GM19239 (cell line): ENCODE results near the gene CABLES1.

Source experiments
- DNase-seq: peaks from one replicate; pipeline ENCODE4 v3.0.0; 2011; ENCODE audit warnings: low spot score; ENCODE audit not compliant: insufficient read length
- FAIRE-seq: peaks from 2 replicates; lab custom pipeline; 2011; peaks lifted over from hg19 to GRCh38; lab: Jason Lieb, UNC

The CABLES1 gene

GRCh38 chr18:23236876-23237468 lies 101.7 kb downstream of the CABLES1 start:
- DNase-seq (no peak), FAIRE-seq (no peak)

GRCh38 chr18:23237524-23238151 lies 102.4 kb downstream of the CABLES1 start:
- DNase-seq (peak; percentile 54), FAIRE-seq (peak; percentile 94)

GRCh38 chr18:23238152-23238531 lies 102.9 kb downstream of the CABLES1 start:
- FAIRE-seq (no peak), DNase-seq (no peak)

- DNase-seq (no peak), FAIRE-seq (peak; percentile 8)
These were observed 103.5 kb downstream of the CABLES1 start for GRCh38 chr18:23238651-23239349.

GRCh38 chr18:23239350-23239692 lies 104.0 kb downstream of the CABLES1 start:
- DNase-seq (no peak), FAIRE-seq (no peak)

GRCh38 chr18:23239885-23240608 lies 104.8 kb downstream of the CABLES1 start:
- DNase-seq (no peak), FAIRE-seq (peak; percentile 8)

GRCh38 chr18:23240609-23240930 lies 105.3 kb downstream of the CABLES1 start:
- DNase-seq (no peak), FAIRE-seq (peak; percentile 74)

- DNase-seq, result peak; percentile 88
These were observed 106.7 kb downstream of the CABLES1 start for GRCh38 chr18:23241833-23242496.

GRCh38 chr18:23243178-23243577 lies 107.9 kb downstream of the CABLES1 start:
- FAIRE-seq (peak; percentile 91), DNase-seq (peak; percentile 39)

More at GRCh38 chr18:23241833-23242496, 106.7 kb downstream of the CABLES1 start:
- FAIRE-seq, result peak; percentile 99

GRCh38 chr18:23243816-23244215 lies 108.5 kb downstream of the CABLES1 start:
- DNase-seq, result no peak
- no peak for FAIRE-seq

- FAIRE-seq, result no peak
These were observed 109.1 kb downstream of the CABLES1 start for GRCh38 chr18:23244401-23244800.

GRCh38 chr18:23245461-23245860 lies 110.2 kb downstream of the CABLES1 start:
- FAIRE-seq, result no peak
- DNase-seq, result no peak

More at GRCh38 chr18:23244401-23244800, 109.1 kb downstream of the CABLES1 start:
- no peak for DNase-seq

GRCh38 chr18:23247331-23247730 lies 112.0 kb downstream of the CABLES1 start:
- DNase-seq (no peak), FAIRE-seq (no peak)

GRCh38 chr18:23247896-23248295 lies 112.6 kb downstream of the CABLES1 start:
- FAIRE-seq (no peak), DNase-seq (no peak)

- DNase-seq, result no peak
- no peak for FAIRE-seq
These were observed 113.5 kb downstream of the CABLES1 start for GRCh38 chr18:23248826-23249225.

- DNase-seq, result no peak
- FAIRE-seq, result no peak
These were observed 114.1 kb downstream of the CABLES1 start for GRCh38 chr18:23249348-23249747.

GRCh38 chr18:23250893-23251656 lies 115.8 kb downstream of the CABLES1 start:
- FAIRE-seq, result no peak

GRCh38 chr18:23253630-23254029 lies 118.3 kb downstream of the CABLES1 start:
- no peak for DNase-seq
- FAIRE-seq, result no peak

More at GRCh38 chr18:23250893-23251656, 115.8 kb downstream of the CABLES1 start:
- no peak for DNase-seq

GRCh38 chr18:23257137-23257536 lies 121.9 kb downstream of the CABLES1 start:
- FAIRE-seq, result no peak
- no peak for DNase-seq
